HG03039 (cell line): ENCODE data around the gene MYH7B.

ENCODE experiments used
- ATAC-seq: cut with Tn5 transposase; IDR thresholded peaks from one replicate; pipeline ENCODE4 v1.9.1; 2021; ENCODE audit warnings: mild to moderate bottlenecking, moderate library complexity; ENCODE audit not compliant: unreplicated experiment

Gene MYH7B

GRCh38 chr20:34990231-34990630 lies 34.6 kb downstream of the MYH7B start:
- no peak for ATAC-seq

DNA sequence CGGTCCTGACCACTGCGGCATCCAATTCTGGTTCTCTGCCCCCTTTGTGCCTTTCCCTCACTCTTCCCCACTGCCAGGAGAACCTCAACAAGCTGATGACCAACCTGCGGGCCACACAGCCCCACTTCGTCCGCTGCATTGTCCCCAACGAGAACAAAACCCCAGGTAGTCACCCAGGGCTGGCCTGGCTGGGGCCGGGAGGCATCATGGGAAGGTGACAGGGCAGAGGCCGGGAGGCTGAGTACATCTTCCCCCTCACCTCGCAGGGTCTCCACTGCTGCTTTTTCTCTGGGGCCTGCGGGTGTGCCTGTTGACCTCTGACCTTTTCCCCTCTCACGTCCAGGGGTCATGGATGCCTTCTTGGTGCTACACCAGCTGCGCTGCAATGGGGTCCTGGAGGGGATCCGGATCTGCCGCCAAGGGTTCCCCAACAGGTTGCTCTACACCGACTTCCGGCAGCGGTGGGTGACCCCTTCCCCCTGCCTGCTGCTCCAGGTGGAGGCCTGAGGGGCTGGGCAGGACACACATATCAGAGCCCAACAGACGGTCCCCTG lies 35.1 kb downstream of the MYH7B start:
- ATAC-seq, result no peak

GRCh38 chr20:34992751-34993417 lies 37.2 kb downstream of the MYH7B start:
- no peak for ATAC-seq

DNA sequence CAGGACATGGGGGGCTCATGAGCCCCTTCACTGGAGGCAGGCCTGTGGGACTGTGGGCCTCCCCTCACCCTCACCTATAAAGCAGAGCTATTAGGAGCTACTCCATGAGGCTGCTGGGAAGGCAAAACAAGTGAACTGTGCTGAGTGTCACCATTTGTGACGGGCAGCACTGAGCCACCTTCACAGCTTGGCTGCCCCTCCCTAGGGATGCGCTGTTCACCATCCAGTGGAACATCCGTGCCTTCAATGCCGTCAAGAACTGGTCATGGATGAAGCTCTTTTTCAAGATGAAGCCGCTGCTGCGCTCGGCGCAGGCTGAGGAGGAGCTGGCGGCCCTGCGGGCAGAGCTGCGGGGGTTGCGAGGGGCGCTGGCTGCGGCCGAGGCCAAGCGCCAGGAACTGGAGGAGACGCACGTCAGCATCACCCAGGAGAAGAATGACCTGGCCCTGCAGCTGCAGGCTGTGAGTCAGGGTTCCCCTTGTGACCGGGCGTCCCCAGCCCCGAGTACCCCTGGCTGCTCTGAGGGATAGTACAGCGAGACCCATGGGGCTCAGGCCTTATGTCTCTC lies 38.4 kb downstream of the MYH7B start:
- no peak for ATAC-seq

DNA sequence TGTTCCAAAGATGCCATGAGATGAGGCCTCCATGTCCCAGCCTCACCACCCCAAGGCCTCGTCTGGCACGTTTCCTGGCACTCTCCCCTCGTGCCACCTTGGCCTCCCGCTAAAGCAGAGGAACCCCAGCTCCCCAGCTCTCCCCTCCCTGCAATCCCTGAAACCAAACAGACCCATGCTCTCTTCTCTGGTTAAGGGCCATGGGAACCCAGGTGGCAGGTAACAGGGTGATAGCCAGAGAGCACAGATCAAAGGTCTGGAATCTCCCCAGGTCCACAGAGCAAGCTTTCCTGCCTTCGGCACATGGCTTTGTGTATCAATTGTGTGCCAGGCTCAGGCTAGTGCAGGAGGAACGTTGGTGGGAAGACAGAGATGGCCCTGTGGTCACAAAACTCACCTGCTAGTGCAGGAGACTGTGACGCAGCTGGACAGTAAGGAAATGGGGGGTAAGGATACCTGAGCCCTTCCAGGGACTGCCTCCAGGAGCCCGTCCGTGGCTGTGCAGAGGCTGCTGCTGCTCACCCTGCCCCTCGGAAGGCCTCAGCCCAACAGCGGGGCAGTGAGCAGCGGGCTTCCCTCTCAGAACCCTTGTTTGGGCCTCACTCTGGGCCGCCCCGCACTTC lies 39.0 kb downstream of the MYH7B start:
- no peak for ATAC-seq

DNA sequence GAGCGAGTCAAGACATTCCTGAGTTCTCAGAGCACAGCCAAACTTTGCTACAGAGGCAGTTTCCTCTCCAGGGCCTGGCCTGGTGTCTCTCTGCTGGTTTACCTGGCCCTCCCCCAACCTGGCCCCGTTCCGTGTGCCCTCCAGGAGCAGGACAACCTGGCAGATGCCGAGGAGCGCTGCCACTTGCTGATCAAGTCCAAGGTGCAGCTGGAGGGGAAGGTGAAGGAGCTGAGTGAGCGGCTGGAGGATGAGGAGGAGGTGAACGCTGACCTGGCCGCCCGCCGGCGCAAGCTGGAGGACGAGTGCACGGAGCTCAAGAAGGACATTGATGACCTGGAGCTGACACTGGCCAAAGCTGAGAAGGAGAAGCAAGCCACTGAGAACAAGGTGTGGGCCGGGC lies 39.5 kb downstream of the MYH7B start:
- ATAC-seq, result no peak

DNA sequence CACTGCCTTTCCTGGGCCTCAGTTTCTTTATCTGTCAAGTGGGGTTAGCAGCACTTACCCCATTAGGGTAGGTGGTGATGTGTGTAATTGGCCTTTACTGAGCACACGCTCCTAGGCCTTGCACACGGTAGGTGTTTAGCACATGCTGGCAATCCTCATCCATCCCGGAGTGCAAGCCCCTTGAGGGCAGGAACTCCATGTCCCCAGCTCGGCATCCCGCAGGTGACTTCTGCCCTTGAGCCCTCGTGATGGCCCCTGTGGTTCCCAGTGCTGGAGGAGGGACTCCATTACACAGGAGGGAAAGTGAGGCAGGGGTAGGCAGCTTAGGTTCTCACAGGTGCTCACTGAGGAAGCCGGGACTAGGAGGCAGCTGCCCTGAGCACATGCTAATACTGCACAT lies 40.0 kb downstream of the MYH7B start:
- ATAC-seq, result no peak

DNA sequence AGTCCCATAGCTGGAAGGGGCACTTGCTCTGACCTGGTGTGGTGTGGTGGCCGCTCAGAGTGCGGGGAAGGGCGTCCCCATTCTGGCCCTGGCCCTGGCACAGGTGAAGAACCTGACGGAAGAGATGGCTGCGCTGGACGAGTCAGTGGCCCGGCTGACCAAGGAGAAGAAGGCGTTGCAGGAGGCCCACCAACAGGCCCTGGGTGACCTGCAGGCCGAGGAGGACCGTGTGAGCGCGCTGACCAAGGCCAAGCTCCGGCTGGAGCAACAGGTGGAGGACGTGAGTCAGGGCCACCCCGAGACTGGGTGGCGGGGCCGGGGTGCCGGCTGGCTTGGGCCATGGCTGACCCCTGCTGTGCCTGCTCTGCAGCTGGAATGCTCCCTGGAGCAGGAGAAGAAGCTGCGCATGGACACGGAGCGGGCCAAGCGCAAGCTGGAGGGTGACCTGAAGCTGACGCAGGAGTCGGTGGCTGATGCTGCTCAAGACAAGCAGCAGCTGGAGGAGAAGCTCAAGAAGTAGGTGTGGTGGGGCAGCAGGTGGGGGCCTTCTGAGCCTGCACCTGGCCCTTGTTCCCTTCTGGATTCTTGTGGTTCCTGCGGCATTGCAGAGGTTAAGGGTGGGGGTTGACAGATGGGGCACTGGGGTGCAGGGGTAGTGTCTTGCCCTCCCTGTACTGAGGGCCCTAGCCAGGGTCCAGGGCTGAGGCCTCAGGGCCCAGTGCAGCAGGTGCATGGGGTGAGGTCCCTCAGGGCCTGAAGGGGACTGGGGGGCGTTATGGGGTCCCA lies 40.8 kb downstream of the MYH7B start:
- ATAC-seq, result no peak

- ATAC-seq, result no peak
These were observed 41.5 kb downstream of the MYH7B start for GRCh38 chr20:34997131-34997561.

- ATAC-seq, result no peak
These were observed 42.1 kb downstream of the MYH7B start for GRCh38 chr20:34997774-34998173.

GRCh38 chr20:34998331-34998950 lies 42.8 kb downstream of the MYH7B start:
- ATAC-seq, result no peak

DNA sequence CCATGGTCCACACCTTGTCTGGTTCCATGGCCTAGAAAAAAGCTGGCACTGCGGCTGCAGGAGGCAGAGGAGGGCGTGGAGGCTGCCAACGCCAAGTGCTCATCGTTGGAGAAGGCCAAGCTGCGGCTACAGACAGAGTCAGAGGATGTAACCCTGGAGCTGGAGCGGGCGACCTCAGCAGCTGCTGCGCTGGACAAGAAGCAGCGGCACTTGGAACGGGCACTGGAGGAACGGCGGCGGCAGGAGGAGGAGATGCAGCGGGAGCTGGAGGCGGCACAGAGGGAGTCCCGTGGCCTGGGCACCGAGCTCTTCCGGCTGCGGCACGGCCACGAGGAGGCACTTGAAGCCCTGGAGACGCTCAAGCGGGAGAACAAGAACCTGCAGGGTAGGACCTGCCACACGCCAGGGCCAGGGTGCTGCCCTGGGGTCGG lies 43.4 kb downstream of the MYH7B start:
- ATAC-seq, result no peak

DNA sequence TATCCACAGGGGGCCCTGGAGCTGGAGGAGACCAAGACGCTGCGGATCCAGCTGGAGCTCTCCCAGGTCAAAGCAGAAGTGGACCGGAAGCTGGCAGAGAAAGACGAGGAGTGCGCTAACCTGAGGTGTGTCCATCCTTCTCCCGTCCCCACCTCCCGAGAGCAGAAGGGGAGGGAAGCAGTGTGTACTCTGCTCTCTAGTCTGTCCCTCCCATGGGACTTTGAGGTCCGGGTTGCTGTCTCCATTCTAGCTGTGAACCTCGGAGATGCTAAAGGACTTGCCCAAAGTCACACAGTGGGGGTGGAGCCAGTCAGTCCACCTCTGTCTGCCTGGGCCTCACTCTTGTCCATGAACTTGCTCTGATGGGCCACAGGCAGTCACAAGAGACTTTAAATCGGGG lies 44.1 kb downstream of the MYH7B start:
- no peak for ATAC-seq

DNA sequence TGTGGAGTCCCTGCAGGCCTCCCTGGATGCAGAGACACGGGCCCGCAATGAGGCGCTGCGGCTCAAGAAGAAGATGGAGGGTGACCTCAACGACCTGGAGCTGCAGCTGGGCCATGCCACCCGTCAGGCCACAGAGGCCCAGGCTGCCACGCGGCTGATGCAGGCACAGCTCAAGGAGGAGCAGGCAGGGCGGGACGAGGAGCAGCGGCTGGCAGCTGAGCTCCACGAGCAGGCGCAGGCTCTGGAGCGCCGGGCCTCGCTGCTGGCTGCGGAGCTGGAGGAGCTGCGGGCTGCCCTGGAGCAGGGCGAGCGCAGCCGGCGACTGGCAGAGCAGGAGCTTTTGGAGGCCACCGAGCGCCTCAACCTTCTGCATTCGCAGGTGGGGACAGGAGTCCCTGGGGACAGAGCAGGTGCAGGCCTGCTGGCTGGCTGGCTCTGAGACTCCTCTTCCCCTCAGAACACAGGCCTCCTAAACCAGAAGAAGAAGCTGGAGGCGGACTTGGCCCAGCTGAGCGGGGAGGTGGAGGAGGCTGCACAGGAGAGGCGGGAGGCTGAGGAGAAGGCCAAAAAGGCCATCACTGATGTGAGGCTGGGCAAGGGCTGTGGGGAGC lies 44.7 kb downstream of the MYH7B start:
- no peak for ATAC-seq

DNA sequence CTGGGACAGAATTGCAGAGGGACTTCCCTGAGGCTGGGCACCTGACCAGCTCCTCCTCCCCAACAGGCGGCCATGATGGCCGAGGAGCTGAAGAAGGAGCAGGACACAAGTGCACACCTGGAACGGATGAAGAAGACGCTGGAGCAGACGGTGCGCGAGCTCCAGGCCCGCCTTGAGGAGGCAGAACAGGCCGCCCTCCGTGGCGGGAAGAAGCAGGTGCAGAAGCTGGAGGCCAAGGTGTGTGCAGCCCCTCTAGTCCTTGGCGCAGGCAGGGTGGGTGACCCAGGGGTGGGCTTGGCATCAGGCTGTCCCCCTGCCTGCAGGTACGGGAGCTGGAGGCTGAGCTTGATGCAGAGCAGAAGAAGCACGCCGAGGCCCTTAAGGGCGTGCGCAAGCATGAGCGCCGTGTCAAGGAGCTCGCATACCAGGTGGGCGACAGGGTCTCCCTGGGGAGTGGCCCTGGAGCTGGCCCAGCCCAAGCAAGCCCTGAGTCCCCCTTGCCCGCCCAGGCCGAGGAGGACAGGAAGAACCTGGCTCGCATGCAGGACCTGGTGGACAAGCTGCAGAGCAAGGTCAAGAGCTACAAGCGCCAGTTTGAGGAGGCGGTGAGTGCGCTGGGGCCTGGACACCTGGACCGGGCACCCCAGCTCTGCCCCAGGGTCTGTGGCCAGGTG lies 45.4 kb downstream of the MYH7B start:
- ATAC-seq, result no peak

DNA sequence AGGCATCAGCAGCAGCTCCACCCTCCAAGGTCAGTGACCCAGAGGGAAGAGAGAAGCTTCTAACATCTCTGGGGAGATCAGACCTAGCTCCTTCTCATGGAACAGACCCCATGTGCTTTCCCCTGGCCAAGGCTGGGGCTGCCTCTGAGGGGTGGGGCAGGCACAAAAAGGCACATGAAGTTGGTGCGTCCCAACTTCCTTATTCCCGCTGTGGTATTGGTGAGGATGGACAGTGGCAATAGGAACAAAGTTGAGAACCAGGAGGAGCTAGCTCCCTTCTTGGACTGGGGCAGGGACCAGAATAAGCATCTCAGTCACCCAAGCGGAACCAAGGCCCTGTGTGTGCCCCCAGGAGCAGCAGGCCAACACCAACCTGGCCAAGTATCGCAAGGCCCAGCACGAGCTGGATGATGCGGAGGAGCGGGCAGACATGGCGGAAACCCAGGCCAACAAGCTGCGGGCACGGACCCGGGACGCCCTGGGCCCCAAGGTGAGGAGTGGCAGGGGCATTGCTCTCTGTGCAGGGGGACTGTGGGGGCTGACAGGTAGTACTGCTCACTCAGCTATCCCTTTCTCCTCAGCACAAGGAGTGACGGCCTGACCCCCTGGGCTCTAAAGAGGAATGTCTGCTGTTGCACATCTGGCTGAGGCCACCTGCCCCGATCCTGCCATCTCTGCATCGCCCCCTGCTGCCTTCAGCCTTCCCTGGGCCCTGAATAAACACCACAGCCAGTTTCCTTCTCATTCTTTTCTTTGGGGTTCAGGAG lies 46.1 kb downstream of the MYH7B start:
- ATAC-seq, result no peak

GRCh38 chr20:35002426-35003210 lies 47.0 kb downstream of the MYH7B start:
- ATAC-seq, result no peak

DNA sequence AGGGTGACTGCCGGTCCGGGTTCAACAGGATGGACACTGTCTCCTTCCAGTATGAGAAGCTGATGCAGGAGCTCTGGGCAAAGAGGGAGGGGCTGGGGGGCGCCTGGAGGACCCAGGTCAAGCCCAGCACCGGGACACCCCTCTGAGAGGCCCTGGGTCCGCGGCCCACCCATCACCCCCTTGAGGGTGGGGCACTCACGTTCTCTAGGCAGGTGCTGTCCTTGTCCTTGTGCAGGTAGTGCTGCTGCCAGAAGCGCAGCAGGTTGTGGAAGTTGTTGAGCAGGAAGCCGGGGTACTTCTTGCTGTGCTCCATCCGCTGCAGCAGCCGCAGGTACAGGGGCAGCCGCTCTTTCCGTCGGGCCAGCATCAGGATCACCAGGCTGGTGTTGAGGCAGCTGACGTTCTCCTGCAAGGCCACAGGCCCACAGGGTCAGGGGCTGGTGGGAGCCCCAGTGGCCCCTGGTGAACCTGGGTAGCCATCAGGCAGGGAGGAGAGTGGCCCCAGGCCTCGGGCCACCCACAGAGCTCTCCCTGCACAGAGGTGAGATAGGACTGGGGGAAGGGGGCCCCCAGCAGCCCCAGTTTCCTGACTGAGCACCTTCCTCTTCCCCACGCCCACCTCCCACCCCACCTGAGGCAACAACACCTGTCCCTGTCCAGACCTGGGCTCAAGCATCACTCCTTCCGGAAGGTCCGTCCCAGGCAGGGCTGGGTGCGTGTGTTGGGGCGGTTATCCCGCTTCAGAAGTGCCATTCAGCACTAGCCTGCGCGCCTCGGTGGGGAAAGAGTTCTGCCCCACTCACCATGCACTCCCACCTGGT lies 47.8 kb downstream of the MYH7B start:
- no peak for ATAC-seq
